ENCODE measurements around the gene PPM1H.

- TF ChIP-seq HDAC2 (IDR thresholded peaks at IDR 0.05; ENCODE audit: borderline replicate concordance in 1 of 2, low read depth in 2 of 2, low read length in 2 of 2) (no peak), SRF (IDR thresholded peaks at IDR 0.05; ENCODE audit: low read depth, low read length) (no peak), ZNF274 (IDR thresholded peaks at IDR 0.05; ENCODE audit: borderline replicate concordance, extremely low read depth, low read length) (no peak), RAD21 (IDR thresholded peaks at IDR 0.05 in 1 of 2, conservative IDR thresholded peaks at IDR 0.05 in 1 of 2; ENCODE audit: low read depth in 2 of 2, low read length in 2 of 2) (no peak), NRF1 (IDR thresholded peaks at IDR 0.05; ENCODE audit: low read depth, low read length) (no peak), CTCF (IDR thresholded peaks at IDR 0.05; ENCODE audit: control extremely low read depth in 1 of 3, insufficient read depth in 1 of 3, low read depth in 1 of 3, low read length in 3 of 3) (no peak), POLR2A (IDR thresholded peaks at IDR 0.05; ENCODE audit: control extremely low read depth in 1 of 2, low read depth in 2 of 2, low read length in 2 of 2) (no peak), EP300 (IDR thresholded peaks at IDR 0.05; ENCODE audit: borderline replicate concordance in 1 of 2, low read depth in 2 of 2, low read length in 2 of 2) (no peak), POLR2AphosphoS5 (IDR thresholded peaks at IDR 0.05; ENCODE audit: low read depth, low read length) (no peak), USF2 (IDR thresholded peaks at IDR 0.05; ENCODE audit: low read length) (no peak), MAX (IDR thresholded peaks at IDR 0.05) (no peak), SUZ12 (IDR thresholded peaks at IDR 0.05; ENCODE audit: low read length) (no peak), ASH2L (IDR thresholded peaks at IDR 0.05; ENCODE audit: low read length) (no peak), BRCA1 (IDR thresholded peaks at IDR 0.05; ENCODE audit: low read depth, low read length) (no peak)
Observed at GRCh38 chr12:62698701-62699101, 236.2 kb downstream of the PPM1H start.
